Body of pancreas (tissue), 4 donors: ENCODE results near the gene PDLIM7.

Source experiments
- POLR2A ChIP-seq, 3 donors: fragments of 450-650 bp; IDR thresholded peaks; one replicate each; pipeline ENCODE4 v1.6.1; 2016; ENCODE audit warnings: antibody characterized with exemption in 3 of 3, mild to moderate bottlenecking in 2 of 3
- TF ChIP-seq, protein P1 (sequence below), 7 experiments: fragments of 450-650 bp in 4 of 7; fragments of 200-600 bp in 3 of 7; sonication (generic) in 3 of 7; IDR thresholded peaks; one replicate each; pipeline ENCODE4 v1.5.1; 2016 to 2019; ENCODE audit warnings: antibody characterized with exemption in 7 of 7

DNA sequence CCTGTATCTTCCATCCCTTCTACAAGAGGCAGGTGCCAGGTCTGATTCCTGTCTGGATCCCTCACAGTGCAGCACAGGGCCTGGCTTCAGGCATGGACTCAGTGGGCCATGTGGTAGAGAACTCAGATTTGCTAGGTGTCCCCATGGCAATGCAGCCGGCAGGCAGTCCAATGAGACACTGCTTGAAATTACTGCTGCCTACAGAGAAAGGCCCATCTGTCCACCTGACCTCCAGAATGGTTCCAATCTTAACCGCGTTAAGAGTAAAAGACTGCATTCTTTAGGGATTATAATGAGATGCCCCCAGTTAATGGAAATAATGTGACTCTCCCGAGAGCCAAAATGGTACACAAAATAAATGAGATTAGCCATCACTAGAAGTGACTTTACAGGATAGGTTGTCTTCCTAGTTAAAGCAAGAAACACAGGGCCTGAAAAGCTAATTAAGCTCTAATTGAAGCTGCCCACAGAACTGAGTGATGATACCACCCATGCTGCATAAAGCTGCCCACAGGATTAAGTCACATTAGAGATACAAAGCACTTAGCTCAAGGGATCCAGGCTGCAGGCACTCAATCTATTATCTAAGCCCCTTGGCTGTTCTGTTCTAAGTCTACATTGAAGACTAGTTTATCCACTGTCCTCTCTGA lies 45.5 kb upstream of the PDLIM7 start:
- TF ChIP-seq, protein P1, sequence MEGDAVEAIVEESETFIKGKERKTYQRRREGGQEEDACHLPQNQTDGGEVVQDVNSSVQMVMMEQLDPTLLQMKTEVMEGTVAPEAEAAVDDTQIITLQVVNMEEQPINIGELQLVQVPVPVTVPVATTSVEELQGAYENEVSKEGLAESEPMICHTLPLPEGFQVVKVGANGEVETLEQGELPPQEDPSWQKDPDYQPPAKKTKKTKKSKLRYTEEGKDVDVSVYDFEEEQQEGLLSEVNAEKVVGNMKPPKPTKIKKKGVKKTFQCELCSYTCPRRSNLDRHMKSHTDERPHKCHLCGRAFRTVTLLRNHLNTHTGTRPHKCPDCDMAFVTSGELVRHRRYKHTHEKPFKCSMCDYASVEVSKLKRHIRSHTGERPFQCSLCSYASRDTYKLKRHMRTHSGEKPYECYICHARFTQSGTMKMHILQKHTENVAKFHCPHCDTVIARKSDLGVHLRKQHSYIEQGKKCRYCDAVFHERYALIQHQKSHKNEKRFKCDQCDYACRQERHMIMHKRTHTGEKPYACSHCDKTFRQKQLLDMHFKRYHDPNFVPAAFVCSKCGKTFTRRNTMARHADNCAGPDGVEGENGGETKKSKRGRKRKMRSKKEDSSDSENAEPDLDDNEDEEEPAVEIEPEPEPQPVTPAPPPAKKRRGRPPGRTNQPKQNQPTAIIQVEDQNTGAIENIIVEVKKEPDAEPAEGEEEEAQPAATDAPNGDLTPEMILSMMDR (IDR thresholded peaks at IDR 0.05), result no peak
- no peak for TF ChIP-seq POLR2A (IDR thresholded peaks at IDR 0.05)
